Endothelial cell of umbilical vein (primary cell): Measurements from ENCODE around the gene BMPR2. TPM values are rescaled to one million over a fixed set of nuclear protein-coding genes. Genes with fewer than 3 reads are reported as not detected.
A peak's percentile ranks its signal among the peaks of the same experiment; 100 is the strongest.

Source experiments
- BruUV-seq: library from RNA; stranded (reverse); fragments of 400-500 nt; replicated peaks from 2 replicates; lab custom pipeline; 2021; lab: Mats Ljungman, UMichigan
- CTCF ChIA-PET: fragments of 300-600, 350-600 bp; sonication (Branson Sonifier 250); formaldehyde crosslinking; loops from one replicate; lab custom pipeline; 2021; ENCODE audit warnings: antibody characterized with exemption, inconsistent platforms; lab: Charles Lee
- POLR2A ChIA-PET: fragments of 300-600, 350-600 bp; sonication (Branson Sonifier 250); formaldehyde crosslinking; loops from one replicate; lab custom pipeline; 2021; ENCODE audit warnings: antibody characterized with exemption, inconsistent platforms; lab: Charles Lee
- DNase-seq: peaks from one replicate; pipeline ENCODE4 v3.0.0-alpha.2; 2011; ENCODE audit warnings: low read depth, low spot score
- FAIRE-seq: peaks from 2 replicates; lab custom pipeline; 2011; peaks lifted over from hg19 to GRCh38; lab: Jason Lieb, UNC
- H2AFZ ChIP-seq: 2 replicates; pipeline ENCODE4 v1.6.0; 2012; ENCODE audit warnings: low read depth, low read length, control low read depth, inconsistent platforms
- H3K27ac ChIP-seq: 2 replicates; pipeline ENCODE4 v1.5.1; 2011; ENCODE audit warnings: low read depth, mild to moderate bottlenecking, control low read depth, low read length, moderate library complexity; ENCODE audit not compliant: insufficient read depth
- H3K27me3 ChIP-seq, 2 experiments: 2 replicates each; pipeline versions ENCODE4 v1.6.0 to v1.6.1; 2011; ENCODE audit warnings: low read length in 2 of 2, mixed read lengths in 1 of 2; ENCODE audit not compliant: control insufficient read depth in 2 of 2, insufficient read depth in 2 of 2
- H3K36me3 ChIP-seq, 2 experiments: 2 replicates in 1 of 2; 3 replicates in 1 of 2; pipeline ENCODE4 v1.5.1; 2011; ENCODE audit warnings: low read length in 2 of 2, mild to moderate bottlenecking in 1 of 2, moderate library complexity in 1 of 2; ENCODE audit not compliant: control insufficient read depth in 2 of 2, insufficient read depth in 2 of 2; ENCODE audit errors: extremely low read depth in 1 of 2
- H3K4me1 ChIP-seq: 3 replicates; pipeline ENCODE4 v1.5.1; 2011; ENCODE audit warnings: mild to moderate bottlenecking, low read length; ENCODE audit not compliant: control insufficient read depth, insufficient read depth; ENCODE audit errors: extremely low read depth
- H3K4me2 ChIP-seq: 2 replicates; pipeline ENCODE4 v1.6.1; 2011; ENCODE audit warnings: low read length, control low read depth, mixed read lengths; ENCODE audit not compliant: insufficient read depth
- H3K4me3 ChIP-seq, 3 experiments: fragments of 200-600 bp in 1 of 3; sonication (generic), shearing (Covaris generic) in 1 of 3; replicated peaks in 1 of 3; 2 replicates each; pipeline ENCODE4 v1.5.1; 2011 to 2016; ENCODE audit warnings: control low read depth in 3 of 3, low read length in 3 of 3, mild to moderate bottlenecking in 2 of 3, inconsistent platforms in 1 of 3, low read depth in 1 of 3, moderate library complexity in 1 of 3; ENCODE audit not compliant: insufficient read depth in 1 of 3
- H3K79me2 ChIP-seq: 2 replicates; pipeline ENCODE4 v1.6.0; 2012; ENCODE audit warnings: low read length, inconsistent platforms; ENCODE audit not compliant: control insufficient read depth, insufficient read depth
- H3K9ac ChIP-seq: replicated peaks from 2 replicates; pipeline ENCODE3; 2011; ENCODE audit warnings: low read length, control low read depth; ENCODE audit not compliant: insufficient read depth; ENCODE audit errors: extremely low read depth
- H3K9me1 ChIP-seq: replicated peaks from 3 replicates; pipeline ENCODE4 v1.6.0; 2011; ENCODE audit warnings: mild to moderate bottlenecking, low read length; ENCODE audit not compliant: control insufficient read depth, insufficient read depth; ENCODE audit errors: extremely low read depth
- H3K9me3 ChIP-seq: replicated peaks from 2 replicates; pipeline ENCODE4 v1.5.1; 2012; ENCODE audit warnings: low read length, inconsistent platforms; ENCODE audit not compliant: control insufficient read depth, insufficient read depth
- H4K20me1 ChIP-seq: replicated peaks from 2 replicates; pipeline ENCODE3; 2011; ENCODE audit warnings: mild to moderate bottlenecking, low read length; ENCODE audit not compliant: control insufficient read depth, insufficient read depth; ENCODE audit errors: extremely low read depth
- CTCF ChIP-seq, 2 donors: IDR thresholded peaks; 1 replicate in 1 of 2; 2 replicates in 1 of 2; pipeline ENCODE4 v1.5.1; 2011; ENCODE audit warnings: low read length in 2 of 2, mild to moderate bottlenecking in 2 of 2, moderate library complexity in 2 of 2, control low read depth in 1 of 2, inconsistent platforms in 1 of 2, low read depth in 1 of 2; ENCODE audit not compliant: insufficient read depth in 1 of 2; ENCODE audit errors: extremely low read depth in 1 of 2
- EZH2 ChIP-seq: IDR thresholded peaks from 2 replicates; pipeline ENCODE4 v1.6.1; 2012; ENCODE audit warnings: borderline replicate concordance, low read depth, mild to moderate bottlenecking, moderate library complexity, low read length, inconsistent platforms; ENCODE audit not compliant: severe bottlenecking
- FOS ChIP-seq: IDR thresholded peaks from 2 replicates; pipeline ENCODE4 v1.6.1; 2011; ENCODE audit warnings: mild to moderate bottlenecking, low read length, moderate library complexity, borderline replicate concordance; ENCODE audit not compliant: insufficient read depth
- GATA2 ChIP-seq: IDR thresholded peaks from 2 replicates; pipeline ENCODE4 v1.7.0; 2011; ENCODE audit warnings: low read depth, mild to moderate bottlenecking, moderate library complexity, mixed read lengths, low read length; ENCODE audit not compliant: insufficient read length, insufficient read depth
- JUN ChIP-seq: IDR thresholded peaks from 2 replicates; pipeline ENCODE4 v1.6.1; 2011; ENCODE audit warnings: borderline replicate concordance, low read depth; ENCODE audit not compliant: insufficient read length, insufficient read depth
- MAX ChIP-seq: IDR thresholded peaks from 2 replicates; pipeline ENCODE4 v1.6.1; 2011; ENCODE audit not compliant: insufficient read depth, insufficient read length
- MYC ChIP-seq: IDR thresholded peaks from one replicate; pipeline ENCODE4 v1.6.1; 2011; ENCODE audit warnings: mild to moderate bottlenecking, low read depth, low read length
- POLR2A ChIP-seq: IDR thresholded peaks from 2 replicates; pipeline ENCODE4 v1.6.1; 2012; ENCODE audit warnings: low read depth, mild to moderate bottlenecking, control low read depth, low read length
- POLR2AphosphoS5 ChIP-seq: IDR thresholded peaks from 2 replicates; pipeline ENCODE4 v1.6.1; 2012; ENCODE audit warnings: low read depth, mild to moderate bottlenecking, control low read depth, low read length, moderate library complexity; ENCODE audit not compliant: insufficient read depth
- dilution Hi-C: fragments of 300-500 bp; cut with MboI; formaldehyde crosslinking; loops from one replicate; pipeline ENCODE4 v1.15.0; 2019; ENCODE audit warnings: low sequenced_read_pairs; ENCODE audit not compliant: extremely low pct_ligation_motif_present
- intact Hi-C: fragments of 100-400 bp; cut with micrococcal nuclease; formaldehyde crosslinking; loops from one replicate; pipeline ENCODE4 v1.10.0; 2022
- polyA plus RNA-seq, 4 experiments: library from polyadenylated mRNA; depleted of rRNA in 3 of 4; stranded (reverse) in 3 of 4; unstranded in 1 of 4; fragments of >200 nt; gene quantifications; 2 replicates each; pipeline versions ENCODE4 v1.2.1 to v1.2.3, GENCODE V29; 2011 to 2012; ENCODE audit warnings: missing spikeins in 1 of 4
- total RNA-seq: library from RNA; stranded (reverse); gene quantifications from 2 replicates; pipeline ENCODE4 v1.2.3, GENCODE V29; 2021

BMPR2 gene
- total and polyA plus RNA-seq, 2 donors (not counting 3 experiments of a cell fraction or from before 2014, with no cell fraction given): 35.8 to 113 TPM

- Histone ChIP-seq H3K27me3 (no peaks in the 10 kb centered on the region), H3K79me2 (peaks cover 92% of the 10 kb centered on the region), H4K20me1 (peaks cover 7% of the 10 kb centered on the region), H3K4me3 (no peak overlapping the region), H3K9me1 (no peaks in the 10 kb centered on the region), H3K9ac (no peak overlapping the region), H3K27ac (peak overlapping the region; percentile 43), H3K9me3 (no peaks in the 10 kb centered on the region), H2AFZ (no peak overlapping the region), H3K4me1 (peaks cover 12% of the 10 kb centered on the region), H3K4me2 (peak overlapping the region; percentile 26), H3K36me3 (no peaks in the 10 kb centered on the region)
- TF ChIP-seq POLR2AphosphoS5 (peak; percentile 15), MAX (no peak), GATA2 (peak; percentile 43)
- CTCF ChIA-PET: interaction anchor here (0.6 to 0.9 kb wide), 2 partner anchors 8 to 140 kb away, joined by 3 to 4 read pairs; no protein-coding TSS in a partner anchor
- dilution Hi-C loops: no loop called here
- intact Hi-C loops: no loop called here
- no TSS peak for BruUV-seq
- POLR2A ChIA-PET: no interaction called here
- FAIRE-seq (no peak), DNase-seq (peak; percentile 58)
These were observed 42.4 kb downstream of the BMPR2 start for GRCh38 chr2:202418511-202418910.

- FAIRE-seq (no peak), DNase-seq (no peak)
- BruUV-seq: no TSS peak
- Histone ChIP-seq H3K9me3 (no peaks in the 10 kb centered on the region), H3K79me2 (peaks cover 90% of the 10 kb centered on the region), H3K9me1 (no peaks in the 10 kb centered on the region), H4K20me1 (peaks cover 17% of the 10 kb centered on the region), H3K27ac (no peak overlapping the region), H3K4me2 (no peak overlapping the region), H3K27me3 (no peaks in the 10 kb centered on the region), H3K4me1 (peaks cover 9% of the 10 kb centered on the region), H3K36me3 (no peaks in the 10 kb centered on the region), H2AFZ (no peak overlapping the region), H3K4me3 (no peak overlapping the region), H3K9ac (no peak overlapping the region)
- intact Hi-C loops: no loop called here
- CTCF ChIA-PET: interaction anchor here (1.5 to 1.6 kb wide), 2 partner anchors 10 to 144 kb away, joined by 3 to 5 read pairs; no protein-coding TSS in a partner anchor
- TF ChIP-seq EZH2 (no peak), JUN (no peak), MYC (no peak), POLR2AphosphoS5 (no peak), POLR2A (no peak), FOS (no peak), MAX (no peak), CTCF (IDR thresholded peaks at IDR 0.05; ENCODE audit: extremely low read depth in 1 of 2, insufficient read depth in 1 of 2, low read depth in 1 of 2, low read length in 2 of 2) (no peak), GATA2 (no peak)
- dilution Hi-C loops: no loop called here
- POLR2A ChIA-PET: no interaction called here
These were observed 47.0 kb downstream of the BMPR2 start for GRCh38 chr2:202423139-202423538.
